K562 (cell line): ENCODE data around the gene UPF1. TPM values are rescaled to one million over a fixed set of nuclear protein-coding genes. Genes with fewer than 3 reads are reported as not detected.
A peak's percentile ranks its signal among the peaks of the same experiment; 100 is the strongest.

ENCODE experiments used
- ATAC-seq: fragments of 200-7000 bp; cut with Tn5 transposase; 3 replicates; pipeline ENCODE4 v1.9.1; 2020; ENCODE audit warnings: moderate library complexity
- BruUV-seq: library from RNA; stranded (reverse); fragments of 400-500 nt; replicated peaks from 2 replicates; lab custom pipeline; 2021; lab: Mats Ljungman, UMichigan
- CTCF ChIA-PET: fragments of 300-600 bp; formaldehyde crosslinking; extraction: SDS; loops from one replicate; lab custom pipeline; 2021; ENCODE audit warnings: low intra/inter-chr PET ratio; lab: Yijun Ruan, JAX
- POLR2A ChIA-PET: fragments of 300-600, 350-650 bp; sonication (Branson Sonifier 250); formaldehyde crosslinking; extraction: SDS; loops from one replicate; lab custom pipeline; 2021; ENCODE audit warnings: antibody characterized with exemption, inconsistent platforms; lab: Yijun Ruan, JAX
- DNase-seq, 4 experiments: peaks; one replicate each; pipeline versions ENCODE4 v3.0.0 to v3.0.0-alpha.2; 2011 to 2018; ENCODE audit warnings: low spot score in 3 of 4, mixed read lengths in 3 of 4; ENCODE audit errors: extremely low read depth in 1 of 4
- FAIRE-seq: peaks from 2 replicates; lab custom pipeline; 2011; peaks lifted over from hg19 to GRCh38; lab: Jason Lieb, UNC
- H2AFZ ChIP-seq: 2 replicates; pipeline ENCODE4 v1.6.0; 2011; ENCODE audit warnings: low read depth, low read length, control low read depth, inconsistent platforms
- H3K27ac ChIP-seq: fragments of 200-600 bp; 3 replicates; pipeline ENCODE4 v1.8.0; 2011; ENCODE audit warnings: low read depth, mild to moderate bottlenecking, control low read depth, inconsistent platforms, low read length, moderate library complexity, mixed read lengths; ENCODE audit errors: extremely low read depth
- H3K27me3 ChIP-seq, 2 experiments: fragments of 300-600 bp in 1 of 2; 2 replicates in 1 of 2; 3 replicates in 1 of 2; pipeline versions ENCODE4 v1.6.0 to v1.8.0; 2011; ENCODE audit warnings: inconsistent platforms in 2 of 2, low read length in 2 of 2, mild to moderate bottlenecking in 1 of 2, mixed read lengths in 1 of 2, moderate library complexity in 1 of 2; ENCODE audit not compliant: control insufficient read depth in 2 of 2, insufficient read depth in 2 of 2
- H3K36me3 ChIP-seq: fragments of 300-600 bp; 3 replicates; pipeline ENCODE4 v1.8.0; 2011; ENCODE audit warnings: mild to moderate bottlenecking, low read length, inconsistent platforms; ENCODE audit not compliant: control insufficient read depth, insufficient read depth
- H3K4me1 ChIP-seq, 2 experiments: fragments of 200-600 bp in 1 of 2; replicated peaks in 1 of 2; 2 replicates in 1 of 2; 3 replicates in 1 of 2; pipeline versions ENCODE4 v1.5.1 to v1.8.0; 2011; ENCODE audit warnings: inconsistent platforms in 2 of 2, low read length in 2 of 2, mild to moderate bottlenecking in 1 of 2, mixed read lengths in 1 of 2, moderate library complexity in 1 of 2; ENCODE audit not compliant: control insufficient read depth in 2 of 2, insufficient read depth in 2 of 2
- H3K4me2 ChIP-seq: 2 replicates; pipeline ENCODE4 v1.6.1; 2011; ENCODE audit warnings: low read length, control low read depth, inconsistent platforms, mixed read lengths; ENCODE audit not compliant: insufficient read depth
- H3K4me3 ChIP-seq: fragments of 200-600 bp; sonication (generic), shearing (Covaris generic); 2 replicates; pipeline ENCODE4 v1.5.1; 2016; ENCODE audit warnings: control low read depth, inconsistent platforms
- H3K79me2 ChIP-seq: fragments of 200-600 bp; 3 replicates; pipeline ENCODE4 v1.8.0; 2011; ENCODE audit warnings: low read length, inconsistent platforms; ENCODE audit not compliant: control insufficient read depth, insufficient read depth
- H3K9ac ChIP-seq, 2 experiments: 2 replicates each; pipeline versions ENCODE4 v1.6.0 to v1.6.1; 2011; ENCODE audit warnings: low read depth in 2 of 2, low read length in 2 of 2, control low read depth in 1 of 2, inconsistent platforms in 1 of 2, mild to moderate bottlenecking in 1 of 2, mixed read lengths in 1 of 2; ENCODE audit not compliant: insufficient read depth in 1 of 2
- H3K9me1 ChIP-seq: one replicate; pipeline ENCODE4 v1.6.0; 2011; ENCODE audit warnings: inconsistent platforms, mild to moderate bottlenecking, low read length, moderate library complexity; ENCODE audit not compliant: control insufficient read depth, insufficient read depth
- H3K9me3 ChIP-seq: replicated peaks from 2 replicates; pipeline ENCODE4 v1.5.1; 2011; ENCODE audit warnings: low read depth, low read length, inconsistent platforms; ENCODE audit not compliant: control insufficient read depth, insufficient read depth
- H4K20me1 ChIP-seq: replicated peaks from 2 replicates; pipeline ENCODE4 v1.6.1; 2011; ENCODE audit warnings: low read length, inconsistent platforms, mixed read lengths; ENCODE audit not compliant: control insufficient read depth, insufficient read depth
- ELF2 ChIP-seq: fragments of 250-450 bp; sonication (Bioruptor Pico); IDR thresholded peaks from 2 replicates; pipeline ENCODE4 v1.5.0; 2021; ENCODE audit warnings: mild to moderate bottlenecking
- FOXA3 ChIP-seq, 2 experiments: fragments of 450-650 bp in 1 of 2; sonication (generic) in 1 of 2; formaldehyde crosslinking; IDR thresholded peaks in 1 of 2; conservative IDR thresholded peaks in 1 of 2; 2 replicates each; pipeline versions ENCODE4 v1.4.0 to v1.8.0; 2020 to 2022; ENCODE audit warnings: mild to moderate bottlenecking in 2 of 2, missing genetic modification reagents in 1 of 2
- NFYB ChIP-seq: IDR thresholded peaks from 2 replicates; pipeline ENCODE4 v1.6.1; 2011; ENCODE audit warnings: mild to moderate bottlenecking, moderate library complexity; ENCODE audit not compliant: insufficient read length; ENCODE audit errors: extremely low read depth
- RBBP5 ChIP-seq: fragments of 200-600 bp; sonication (generic); IDR thresholded peaks from 2 replicates; pipeline ENCODE4 v1.6.1; 2012; ENCODE audit warnings: borderline replicate concordance, mild to moderate bottlenecking, low read length, control low read depth, inconsistent platforms; ENCODE audit not compliant: insufficient read depth, poor library complexity, severe bottlenecking
- ZBTB2 ChIP-seq: fragments of 450-650 bp; IDR thresholded peaks from 2 replicates; pipeline ENCODE4 v1.6.1; 2016; ENCODE audit warnings: antibody characterized with exemption
- WGBS: fragments of 100-300 bp; shearing (Covaris generic); methylation state at CpG from one replicate; pipeline ENCODE4 v1.1.6; 2016; ENCODE audit warnings: low coverage, mixed read lengths; ENCODE audit not compliant: insufficient coverage; ENCODE audit errors: missing lambda C conversion rate; 5-methylcytosine and 5-hydroxymethylcytosine counted together
- in situ Hi-C: fragments of 300-500 bp; cut with MboI; formaldehyde crosslinking; loops from 4 replicates; pipeline ENCODE4 v1.15.0; 2018; ENCODE audit warnings: inconsistent platforms, mixed read lengths
- intact Hi-C: fragments of 100-400 bp; cut with micrococcal nuclease; formaldehyde crosslinking; loops from 2 replicates; pipeline ENCODE4 v1.14.2; 2022
- polyA plus RNA-seq, 8 experiments: library from polyadenylated mRNA; depleted of rRNA in 4 of 8; stranded (reverse) in 5 of 8; unstranded in 3 of 8; fragments of >200 nt; fragmentation: Nextera tagmentation in 2 of 8; fragmentation: Illumina TruSeq in 1 of 8; extraction: Ambion mirVana in 2 of 8; extraction: Trizol in 1 of 8; gene quantifications; 2 replicates each; pipeline versions ENCODE4 v1.2.1 to v1.2.3, GENCODE V29; 2011 to 2014; ENCODE audit warnings: inconsistent platforms in 1 of 8, missing spikeins in 1 of 8
- total RNA-seq, 7 experiments: library from RNA; depleted of rRNA in 6 of 7; stranded (reverse); fragments of >200 nt in 6 of 7; fragmentation: Illumina TruSeq in 2 of 7; extraction: Trizol in 2 of 7; gene quantifications; 2 replicates each; pipeline versions ENCODE4 v1.2.1 to v1.2.3, GENCODE V29; 2011 to 2021; ENCODE audit warnings: low replicate concordance in 1 of 7
- TF ChIP-seq, protein P1 (sequence below): sonication (generic); formaldehyde crosslinking; IDR thresholded peaks from 2 replicates; pipeline ENCODE4 v1.8.1; 2023; ENCODE audit warnings: missing genetic modification reagents, mild to moderate bottlenecking, borderline replicate concordance

The UPF1 gene
- total and polyA plus RNA-seq, 9 of the 15 experiments (the other 6 are each of a cell fraction or from before 2014, with no cell fraction given) = 0.34 to 103 (median 27.9) TPM

GRCh38 chr19:18783958-18784785 lies 47.6 kb upstream of the UPF1 start:
- 21% methylated on average over 18 of the region's 19 CpGs for WGBS
- Histone ChIP-seq H3K4me3 (no peak overlapping the region), H4K20me1 (peaks cover 15% of the 10 kb centered on the region; the same call in 1 of the 2 replicates), H3K4me2 (no peak overlapping the region), H3K27ac (no peak overlapping the region), H2AFZ (no peak overlapping the region), H3K79me2 (no peaks in the 10 kb centered on the region)
- DNase-seq = no peak
- TF ChIP-seq FOXA3 (CRISPR knock-in tag; conservative IDR thresholded peaks at IDR 0.05 in 1 of 2, IDR thresholded peaks at IDR 0.05 in 1 of 2) (no peak), ELF2 (CRISPR knock-in tag) (no peak), NFYB (no peak), ZBTB2 (no peak), RBBP5 (no peak)
- TF ChIP-seq, protein P1, sequence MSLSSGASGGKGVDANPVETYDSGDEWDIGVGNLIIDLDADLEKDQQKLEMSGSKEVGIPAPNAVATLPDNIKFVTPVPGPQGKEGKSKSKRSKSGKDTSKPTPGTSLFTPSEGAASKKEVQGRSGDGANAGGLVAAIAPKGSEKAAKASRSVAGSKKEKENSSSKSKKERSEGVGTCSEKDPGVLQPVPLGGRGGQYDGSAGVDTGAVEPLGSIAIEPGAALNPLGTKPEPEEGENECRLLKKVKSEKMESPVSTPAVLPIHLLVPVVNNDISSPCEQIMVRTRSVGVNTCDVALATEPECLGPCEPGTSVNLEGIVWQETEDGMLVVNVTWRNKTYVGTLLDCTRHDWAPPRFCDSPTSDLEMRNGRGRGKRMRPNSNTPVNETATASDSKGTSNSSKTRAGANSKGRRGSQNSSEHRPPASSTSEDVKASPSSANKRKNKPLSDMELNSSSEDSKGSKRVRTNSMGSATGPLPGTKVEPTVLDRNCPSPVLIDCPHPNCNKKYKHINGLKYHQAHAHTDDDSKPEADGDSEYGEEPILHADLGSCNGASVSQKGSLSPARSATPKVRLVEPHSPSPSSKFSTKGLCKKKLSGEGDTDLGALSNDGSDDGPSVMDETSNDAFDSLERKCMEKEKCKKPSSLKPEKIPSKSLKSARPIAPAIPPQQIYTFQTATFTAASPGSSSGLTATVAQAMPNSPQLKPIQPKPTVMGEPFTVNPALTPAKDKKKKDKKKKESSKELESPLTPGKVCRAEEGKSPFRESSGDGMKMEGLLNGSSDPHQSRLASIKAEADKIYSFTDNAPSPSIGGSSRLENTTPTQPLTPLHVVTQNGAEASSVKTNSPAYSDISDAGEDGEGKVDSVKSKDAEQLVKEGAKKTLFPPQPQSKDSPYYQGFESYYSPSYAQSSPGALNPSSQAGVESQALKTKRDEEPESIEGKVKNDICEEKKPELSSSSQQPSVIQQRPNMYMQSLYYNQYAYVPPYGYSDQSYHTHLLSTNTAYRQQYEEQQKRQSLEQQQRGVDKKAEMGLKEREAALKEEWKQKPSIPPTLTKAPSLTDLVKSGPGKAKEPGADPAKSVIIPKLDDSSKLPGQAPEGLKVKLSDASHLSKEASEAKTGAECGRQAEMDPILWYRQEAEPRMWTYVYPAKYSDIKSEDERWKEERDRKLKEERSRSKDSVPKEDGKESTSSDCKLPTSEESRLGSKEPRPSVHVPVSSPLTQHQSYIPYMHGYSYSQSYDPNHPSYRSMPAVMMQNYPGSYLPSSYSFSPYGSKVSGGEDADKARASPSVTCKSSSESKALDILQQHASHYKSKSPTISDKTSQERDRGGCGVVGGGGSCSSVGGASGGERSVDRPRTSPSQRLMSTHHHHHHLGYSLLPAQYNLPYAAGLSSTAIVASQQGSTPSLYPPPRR (CRISPR knock-in tag) = no peak
- TF ChIP-seq, all 486 proteins: peak for 0
- intact Hi-C loops = no loop called here
- FAIRE-seq (no peak), ATAC-seq (no peak)
- no peaks in the 10 kb centered on the region for H3K9me3 ChIP-seq
- H3K4me1 ChIP-seq = peaks cover 8 to 74% of the 10 kb centered on the region in 2 experiments; a peak in 3 of 5 replicates
- in situ Hi-C loops = no loop called here
- peaks cover 15 to 58% of the 10 kb centered on the region in 2 experiments; a peak in 4 of 5 replicates for H3K27me3 ChIP-seq
- ChIA-PET POLR2A (interaction anchor here (1.0 kb wide), 1 partner anchor 48 kb away, joined by 3 read pairs; the partner anchor contains the start of gene UPF1), CTCF (no interaction called here)
- peak overlapping the region in 1 of 2 experiments; percentile 7; a peak in 2 of 4 replicates for H3K9ac ChIP-seq
- H3K36me3 ChIP-seq = no peaks in the 10 kb centered on the region
- no peaks in the 10 kb centered on the region for H3K9me1 ChIP-seq
- BruUV-seq = no TSS peak
